GM12878 (cell line): ENCODE results near the gene SPAG9. TPM values are rescaled to one million over a fixed set of nuclear protein-coding genes. Genes with fewer than 3 reads are reported as not detected.

ENCODE experiments used
- ASH2L ChIP-seq: fragments of 300-600, 200-600 bp; sonication (generic); IDR thresholded peaks from 2 replicates; pipeline ENCODE4 v1.6.1; 2017; ENCODE audit warnings: low read depth, mild to moderate bottlenecking, borderline replicate concordance
- CBX5 ChIP-seq: sonication (generic); IDR thresholded peaks from 2 replicates; pipeline ENCODE4 v1.6.1; 2016; ENCODE audit warnings: low read depth, moderate library complexity, mild to moderate bottlenecking, inconsistent platforms
- CUX1 ChIP-seq: IDR thresholded peaks from 2 replicates; pipeline ENCODE4 v1.6.1; 2012; ENCODE audit warnings: improper control_type of control experiment, low read depth, low read length; ENCODE audit not compliant: insufficient replicate concordance
- EP300 ChIP-seq, 2 experiments: fragments of 150-350 bp in 1 of 2; IDR thresholded peaks; 2 replicates each; pipeline ENCODE4 v1.6.1; 2011 to 2012; ENCODE audit warnings: low read depth in 2 of 2, low read length in 2 of 2, borderline replicate concordance in 1 of 2, improper control_type of control experiment in 1 of 2, inconsistent platforms in 1 of 2; ENCODE audit not compliant: control insufficient read depth in 1 of 2
- ETV6 ChIP-seq, 2 experiments: fragments of 450-650 bp in 1 of 2; IDR thresholded peaks in 1 of 2; conservative IDR thresholded peaks in 1 of 2; 2 replicates each; pipeline ENCODE4 v1.6.1; 2014; ENCODE audit warnings: antibody characterized with exemption in 1 of 2, borderline replicate concordance in 1 of 2, low read depth in 1 of 2, mild to moderate bottlenecking in 1 of 2, moderate library complexity in 1 of 2
- FOS ChIP-seq: IDR thresholded peaks from 3 replicates; pipeline ENCODE4 v1.6.1; 2011; ENCODE audit warnings: borderline replicate concordance; ENCODE audit not compliant: insufficient read length; ENCODE audit errors: extremely low read depth
- IKZF1 ChIP-seq: fragments of 450-650 bp; conservative IDR thresholded peaks from 2 replicates; pipeline ENCODE4 v1.6.1; 2017; ENCODE audit warnings: antibody characterized with exemption, mild to moderate bottlenecking
- IRF4 ChIP-seq: IDR thresholded peaks from 2 replicates; pipeline ENCODE4 v1.6.1; 2011; ENCODE audit warnings: low read depth, low read length
- JUND ChIP-seq: IDR thresholded peaks from 2 replicates; pipeline ENCODE4 v1.6.1; 2012; ENCODE audit warnings: low read depth, mild to moderate bottlenecking, low read length, improper control_type of control experiment, moderate library complexity
- PRDM15 ChIP-seq: fragments of 450-650 bp; formaldehyde crosslinking; IDR thresholded peaks from 2 replicates; pipeline ENCODE4 v1.4.0; 2020; ENCODE audit warnings: mild to moderate bottlenecking, moderate library complexity
- SMAD1 ChIP-seq: fragments of 450-650 bp; IDR thresholded peaks from 2 replicates; pipeline ENCODE4 v1.6.1; 2018; ENCODE audit warnings: mild to moderate bottlenecking, low read depth; ENCODE audit not compliant: partially characterized antibody
- STAT1 ChIP-seq: fragments of 450-650 bp; conservative IDR thresholded peaks from 2 replicates; pipeline ENCODE4 v1.6.1; 2014; ENCODE audit warnings: antibody characterized with exemption, mild to moderate bottlenecking
- ZNF687 ChIP-seq: fragments of 450-650 bp; IDR thresholded peaks from 2 replicates; pipeline ENCODE4 v1.6.1; 2017; ENCODE audit warnings: mild to moderate bottlenecking, moderate library complexity
- polyA plus RNA-seq, 11 experiments: library from polyadenylated mRNA; depleted of rRNA in 4 of 11; unstranded in 6 of 11; stranded (reverse) in 5 of 11; fragments of >200 nt; fragmentation: Nextera tagmentation in 4 of 11; fragmentation: Illumina TruSeq in 1 of 11; extraction: Ambion mirVana in 4 of 11; extraction: Trizol in 1 of 11; gene quantifications; 1 replicate in 1 of 11; 2 replicates in 10 of 11; pipeline versions ENCODE4 v1.2.1 to v1.2.3, GENCODE V29; 2011 to 2016; ENCODE audit warnings: inconsistent platforms in 2 of 11, missing spikeins in 2 of 11, low read depth in 1 of 11
- total RNA-seq, 4 experiments: library from RNA; depleted of rRNA in 3 of 4; stranded (reverse); fragments of >200 nt in 3 of 4; fragmentation: Illumina TruSeq in 1 of 4; extraction: Trizol in 1 of 4; gene quantifications; 2 replicates each; pipeline versions ENCODE4 v1.2.1 to v1.2.3, GENCODE V29; 2013 to 2021

Gene SPAG9
- total and polyA plus RNA-seq, 10 of the 15 experiments (the other 5 are each of a cell fraction or from before 2014, with no cell fraction given), result 6.6 to 42.0 (median 24.9) TPM

GRCh38 chr17:51120739-51121619 lies at the start of gene SPAG9 (continued):
- TF ChIP-seq JUND, result no peak
- TF ChIP-seq PRDM15 (CRISPR knock-in tag), result no peak
- no peak for TF ChIP-seq SMAD1
- TF ChIP-seq STAT1, result no peak
- TF ChIP-seq FOS, result no peak
- TF ChIP-seq IKZF1, result peak; percentile 98
- TF ChIP-seq ASH2L, result no peak
- TF ChIP-seq EP300 (IDR thresholded peaks at IDR 0.05; ENCODE audit: borderline replicate concordance in 1 of 2, control insufficient read depth in 1 of 2, low read depth in 2 of 2, low read length in 2 of 2), result peak in 1 of 2 experiments; percentile 28; a peak in 1 of 4 replicates
- TF ChIP-seq CUX1, result no peak
- no peak for TF ChIP-seq IRF4
- no peak for TF ChIP-seq CBX5
- no peak for TF ChIP-seq ETV6 (conservative IDR thresholded peaks at IDR 0.05 in 1 of 2, IDR thresholded peaks at IDR 0.05 in 1 of 2; ENCODE audit: borderline replicate concordance in 1 of 2, low read depth in 1 of 2)
- no peak; the same call in 1 of the 2 replicates for TF ChIP-seq ZNF687
